IMR-90 (cell line): ENCODE data around the gene TAF9B.

Source experiments
- FOS ChIP-seq: fragments of 150-350 bp; IDR thresholded peaks from 2 replicates; pipeline ENCODE4 v1.6.1; 2016; ENCODE audit warnings: low read depth, low read length
- POLR2A ChIP-seq: IDR thresholded peaks from 2 replicates; pipeline ENCODE4 v1.6.1; 2012; ENCODE audit warnings: mild to moderate bottlenecking, low read depth, low read length
- RAD21 ChIP-seq: IDR thresholded peaks from 2 replicates; pipeline ENCODE4 v1.6.1; 2012; ENCODE audit warnings: low read length, improper control_type of control experiment
- RCOR1 ChIP-seq: IDR thresholded peaks from 2 replicates; pipeline ENCODE4 v1.6.1; 2012; ENCODE audit warnings: mild to moderate bottlenecking, low read length, improper control_type of control experiment; ENCODE audit not compliant: insufficient replicate concordance
- SMC3 ChIP-seq: fragments of 150-350 bp; IDR thresholded peaks from 2 replicates; pipeline ENCODE4 v1.6.1; 2016; ENCODE audit warnings: low read depth, mild to moderate bottlenecking, antibody characterized with exemption, low read length, moderate library complexity
- TF ChIP-seq, protein P1 (sequence below): conservative IDR thresholded peaks from 2 replicates; pipeline ENCODE4 v1.5.1; 2012; ENCODE audit warnings: mild to moderate bottlenecking, low read depth, low read length, improper control_type of control experiment

- TF ChIP-seq, protein P1, sequence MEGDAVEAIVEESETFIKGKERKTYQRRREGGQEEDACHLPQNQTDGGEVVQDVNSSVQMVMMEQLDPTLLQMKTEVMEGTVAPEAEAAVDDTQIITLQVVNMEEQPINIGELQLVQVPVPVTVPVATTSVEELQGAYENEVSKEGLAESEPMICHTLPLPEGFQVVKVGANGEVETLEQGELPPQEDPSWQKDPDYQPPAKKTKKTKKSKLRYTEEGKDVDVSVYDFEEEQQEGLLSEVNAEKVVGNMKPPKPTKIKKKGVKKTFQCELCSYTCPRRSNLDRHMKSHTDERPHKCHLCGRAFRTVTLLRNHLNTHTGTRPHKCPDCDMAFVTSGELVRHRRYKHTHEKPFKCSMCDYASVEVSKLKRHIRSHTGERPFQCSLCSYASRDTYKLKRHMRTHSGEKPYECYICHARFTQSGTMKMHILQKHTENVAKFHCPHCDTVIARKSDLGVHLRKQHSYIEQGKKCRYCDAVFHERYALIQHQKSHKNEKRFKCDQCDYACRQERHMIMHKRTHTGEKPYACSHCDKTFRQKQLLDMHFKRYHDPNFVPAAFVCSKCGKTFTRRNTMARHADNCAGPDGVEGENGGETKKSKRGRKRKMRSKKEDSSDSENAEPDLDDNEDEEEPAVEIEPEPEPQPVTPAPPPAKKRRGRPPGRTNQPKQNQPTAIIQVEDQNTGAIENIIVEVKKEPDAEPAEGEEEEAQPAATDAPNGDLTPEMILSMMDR = no peak
- no peak for TF ChIP-seq FOS
- TF ChIP-seq RCOR1 = no peak
- TF ChIP-seq RAD21 = no peak
- no peak for TF ChIP-seq SMC3
- no peak for TF ChIP-seq POLR2A
These were observed 36.3 kb downstream of the TAF9B start for GRCh38 chrX:78103001-78103622.
